ENCODE data around the gene PCDHGC4. TPM values are rescaled to one million over a fixed set of nuclear protein-coding genes. Genes with fewer than 3 reads are reported as not detected.

Gene PCDHGC4
- total and polyA plus RNA-seq, 2 of the 13 experiments (the other 11 are each of a cell fraction or from before 2014, with no cell fraction given) = 0.07 TPM; not detected in 1

DNA sequence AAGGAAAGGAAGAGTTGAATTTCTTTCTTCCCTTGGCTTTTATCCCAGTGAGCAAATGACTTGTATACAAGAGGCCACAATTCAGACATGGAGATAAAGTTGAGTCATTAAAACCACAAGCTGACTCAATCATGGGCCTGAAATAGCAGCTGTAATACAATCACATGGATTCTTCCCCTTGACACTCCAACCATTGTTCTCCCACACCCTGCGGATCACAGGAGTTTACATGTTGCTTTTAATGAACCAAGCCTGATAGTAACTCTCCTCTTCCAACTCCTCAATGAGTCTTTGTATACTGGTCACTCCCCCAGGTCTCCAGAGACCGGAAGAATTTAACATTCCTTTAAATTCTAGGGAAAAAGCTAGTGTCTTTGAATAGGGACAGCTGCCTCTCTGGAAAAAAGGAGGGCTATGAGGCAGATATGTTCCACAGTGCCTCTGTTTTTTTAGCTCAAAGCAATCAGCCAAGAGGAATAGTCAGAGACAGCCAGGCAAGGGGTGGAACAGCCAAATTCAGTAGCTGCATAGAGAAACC, 36.5 kb downstream of the PCDHGC4 start (continued):
- TF ChIP-seq, protein P1, sequence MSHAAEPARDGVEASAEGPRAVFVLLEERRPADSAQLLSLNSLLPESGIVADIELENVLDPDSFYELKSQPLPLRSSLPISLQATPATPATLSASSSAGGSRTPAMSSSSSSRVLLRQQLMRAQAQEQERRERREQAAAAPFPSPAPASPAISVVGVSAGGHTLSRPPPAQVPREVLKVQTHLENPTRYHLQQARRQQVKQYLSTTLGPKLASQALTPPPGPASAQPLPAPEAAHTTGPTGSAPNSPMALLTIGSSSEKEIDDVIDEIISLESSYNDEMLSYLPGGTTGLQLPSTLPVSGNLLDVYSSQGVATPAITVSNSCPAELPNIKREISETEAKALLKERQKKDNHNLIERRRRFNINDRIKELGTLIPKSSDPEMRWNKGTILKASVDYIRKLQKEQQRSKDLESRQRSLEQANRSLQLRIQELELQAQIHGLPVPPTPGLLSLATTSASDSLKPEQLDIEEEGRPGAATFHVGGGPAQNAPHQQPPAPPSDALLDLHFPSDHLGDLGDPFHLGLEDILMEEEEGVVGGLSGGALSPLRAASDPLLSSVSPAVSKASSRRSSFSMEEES (CRISPR knock-in tag; IDR thresholded peaks at IDR 0.05) = 0 out of 2 replicates have a peak, but pooled peaks have one; percentile 14
- TF ChIP-seq DR1 (CRISPR knock-in tag; IDR thresholded peaks at IDR 0.05) = no peak
- TF ChIP-seq ZNF713 (CRISPR knock-in tag; IDR thresholded peaks at IDR 0.05) = no peak
- TF ChIP-seq SOX5 (CRISPR knock-in tag; IDR thresholded peaks at IDR 0.05; ENCODE audit: borderline replicate concordance) = peak; percentile 85; the same call in 1 of the 2 replicates
- TF ChIP-seq, protein P2, sequence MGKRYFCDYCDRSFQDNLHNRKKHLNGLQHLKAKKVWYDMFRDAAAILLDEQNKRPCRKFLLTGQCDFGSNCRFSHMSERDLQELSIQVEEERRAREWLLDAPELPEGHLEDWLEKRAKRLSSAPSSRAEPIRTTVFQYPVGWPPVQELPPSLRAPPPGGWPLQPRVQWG (CRISPR knock-in tag; IDR thresholded peaks at IDR 0.05; ENCODE audit: borderline replicate concordance, low read depth) = no peak
- TF ChIP-seq GATAD1 (CRISPR knock-in tag; IDR thresholded peaks at IDR 0.05) = no peak
- no peak for TF ChIP-seq MTF2 (CRISPR knock-in tag; IDR thresholded peaks at IDR 0.05; ENCODE audit: borderline replicate concordance)
- TF ChIP-seq ARNTL (CRISPR knock-in tag; IDR thresholded peaks at IDR 0.05) = no peak
- TF ChIP-seq, protein P3, sequence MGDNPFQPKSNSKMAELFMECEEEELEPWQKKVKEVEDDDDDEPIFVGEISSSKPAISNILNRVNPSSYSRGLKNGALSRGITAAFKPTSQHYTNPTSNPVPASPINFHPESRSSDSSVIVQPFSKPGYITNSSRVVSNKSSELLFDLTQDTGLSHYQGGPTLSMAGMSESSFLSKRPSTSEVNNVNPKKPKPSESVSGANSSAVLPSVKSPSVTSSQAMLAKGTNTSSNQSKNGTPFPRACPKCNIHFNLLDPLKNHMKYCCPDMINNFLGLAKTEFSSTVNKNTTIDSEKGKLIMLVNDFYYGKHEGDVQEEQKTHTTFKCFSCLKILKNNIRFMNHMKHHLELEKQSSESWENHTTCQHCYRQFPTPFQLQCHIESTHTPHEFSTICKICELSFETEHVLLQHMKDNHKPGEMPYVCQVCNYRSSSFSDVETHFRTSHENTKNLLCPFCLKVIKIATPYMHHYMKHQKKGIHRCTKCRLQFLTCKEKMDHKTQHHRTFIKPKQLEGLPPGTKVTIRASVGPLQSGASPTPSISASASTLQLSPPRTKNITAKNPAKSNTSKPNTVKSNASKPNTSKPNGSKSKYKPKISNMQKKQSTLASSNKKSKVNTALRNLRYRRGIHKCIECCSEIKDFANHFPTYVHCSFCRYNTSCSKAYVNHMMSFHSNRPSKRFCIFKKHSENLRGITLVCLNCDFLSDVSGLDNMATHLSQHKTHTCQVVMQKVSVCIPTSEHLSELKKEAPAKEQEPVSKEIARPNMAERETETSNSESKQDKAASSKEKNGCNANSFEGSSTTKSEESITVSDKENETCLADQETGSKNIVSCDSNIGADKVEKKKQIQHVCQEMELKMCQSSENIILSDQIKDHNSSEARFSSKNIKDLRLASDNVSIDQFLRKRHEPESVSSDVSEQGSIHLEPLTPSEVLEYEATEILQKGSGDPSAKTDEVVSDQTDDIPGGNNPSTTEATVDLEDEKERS (CRISPR knock-in tag; IDR thresholded peaks at IDR 0.05) = no peak
- TF ChIP-seq SAP130 (CRISPR knock-in tag; IDR thresholded peaks at IDR 0.05; ENCODE audit: low read depth) = peak; percentile 40; the same call in 1 of the 2 replicates
- TF ChIP-seq PHF21A (CRISPR knock-in tag; IDR thresholded peaks at IDR 0.05) = no peak
- TF ChIP-seq, protein P4, sequence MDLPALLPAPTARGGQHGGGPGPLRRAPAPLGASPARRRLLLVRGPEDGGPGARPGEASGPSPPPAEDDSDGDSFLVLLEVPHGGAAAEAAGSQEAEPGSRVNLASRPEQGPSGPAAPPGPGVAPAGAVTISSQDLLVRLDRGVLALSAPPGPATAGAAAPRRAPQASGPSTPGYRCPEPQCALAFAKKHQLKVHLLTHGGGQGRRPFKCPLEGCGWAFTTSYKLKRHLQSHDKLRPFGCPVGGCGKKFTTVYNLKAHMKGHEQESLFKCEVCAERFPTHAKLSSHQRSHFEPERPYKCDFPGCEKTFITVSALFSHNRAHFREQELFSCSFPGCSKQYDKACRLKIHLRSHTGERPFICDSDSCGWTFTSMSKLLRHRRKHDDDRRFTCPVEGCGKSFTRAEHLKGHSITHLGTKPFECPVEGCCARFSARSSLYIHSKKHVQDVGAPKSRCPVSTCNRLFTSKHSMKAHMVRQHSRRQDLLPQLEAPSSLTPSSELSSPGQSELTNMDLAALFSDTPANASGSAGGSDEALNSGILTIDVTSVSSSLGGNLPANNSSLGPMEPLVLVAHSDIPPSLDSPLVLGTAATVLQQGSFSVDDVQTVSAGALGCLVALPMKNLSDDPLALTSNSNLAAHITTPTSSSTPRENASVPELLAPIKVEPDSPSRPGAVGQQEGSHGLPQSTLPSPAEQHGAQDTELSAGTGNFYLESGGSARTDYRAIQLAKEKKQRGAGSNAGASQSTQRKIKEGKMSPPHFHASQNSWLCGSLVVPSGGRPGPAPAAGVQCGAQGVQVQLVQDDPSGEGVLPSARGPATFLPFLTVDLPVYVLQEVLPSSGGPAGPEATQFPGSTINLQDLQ (CRISPR knock-in tag; IDR thresholded peaks at IDR 0.05) = no peak
- TF ChIP-seq, protein P5, sequence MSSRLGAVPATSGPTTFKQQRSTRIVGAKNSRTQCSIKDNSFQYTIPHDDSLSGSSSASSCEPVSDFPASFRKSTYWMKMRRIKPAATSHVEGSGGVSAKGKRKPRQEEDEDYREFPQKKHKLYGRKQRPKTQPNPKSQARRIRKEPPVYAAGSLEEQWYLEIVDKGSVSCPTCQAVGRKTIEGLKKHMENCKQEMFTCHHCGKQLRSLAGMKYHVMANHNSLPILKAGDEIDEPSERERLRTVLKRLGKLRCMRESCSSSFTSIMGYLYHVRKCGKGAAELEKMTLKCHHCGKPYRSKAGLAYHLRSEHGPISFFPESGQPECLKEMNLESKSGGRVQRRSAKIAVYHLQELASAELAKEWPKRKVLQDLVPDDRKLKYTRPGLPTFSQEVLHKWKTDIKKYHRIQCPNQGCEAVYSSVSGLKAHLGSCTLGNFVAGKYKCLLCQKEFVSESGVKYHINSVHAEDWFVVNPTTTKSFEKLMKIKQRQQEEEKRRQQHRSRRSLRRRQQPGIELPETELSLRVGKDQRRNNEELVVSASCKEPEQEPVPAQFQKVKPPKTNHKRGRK (CRISPR knock-in tag; IDR thresholded peaks at IDR 0.05) = no peak
- TF ChIP-seq U2AF2 (IDR thresholded peaks at IDR 0.05; ENCODE audit: low read depth, low read length) = no peak
- TF ChIP-seq CCAR2 (optimal IDR thresholded peaks at IDR 0.05; ENCODE audit: low read depth, low read length) = no peak
- no peak for TF ChIP-seq ZNF256 (CRISPR knock-in tag; conservative IDR thresholded peaks at IDR 0.05)
- TF ChIP-seq, protein P6, sequence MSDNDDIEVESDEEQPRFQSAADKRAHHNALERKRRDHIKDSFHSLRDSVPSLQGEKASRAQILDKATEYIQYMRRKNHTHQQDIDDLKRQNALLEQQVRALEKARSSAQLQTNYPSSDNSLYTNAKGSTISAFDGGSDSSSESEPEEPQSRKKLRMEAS (IDR thresholded peaks at IDR 0.05) = no peak
- TF ChIP-seq ZFP90 (CRISPR knock-in tag; IDR thresholded peaks at IDR 0.05; ENCODE audit: borderline replicate concordance) = no peak

Measured in HepG2 (cell line).